ENCODE data around the gene ECSIT. TPM values are rescaled to one million over a fixed set of nuclear protein-coding genes. Genes with fewer than 3 reads are reported as not detected.

The ECSIT gene
- total RNA-seq, 3 donors from 2014 or later, result 57.9 to 69.6 (median 59.1) TPM

DNA sequence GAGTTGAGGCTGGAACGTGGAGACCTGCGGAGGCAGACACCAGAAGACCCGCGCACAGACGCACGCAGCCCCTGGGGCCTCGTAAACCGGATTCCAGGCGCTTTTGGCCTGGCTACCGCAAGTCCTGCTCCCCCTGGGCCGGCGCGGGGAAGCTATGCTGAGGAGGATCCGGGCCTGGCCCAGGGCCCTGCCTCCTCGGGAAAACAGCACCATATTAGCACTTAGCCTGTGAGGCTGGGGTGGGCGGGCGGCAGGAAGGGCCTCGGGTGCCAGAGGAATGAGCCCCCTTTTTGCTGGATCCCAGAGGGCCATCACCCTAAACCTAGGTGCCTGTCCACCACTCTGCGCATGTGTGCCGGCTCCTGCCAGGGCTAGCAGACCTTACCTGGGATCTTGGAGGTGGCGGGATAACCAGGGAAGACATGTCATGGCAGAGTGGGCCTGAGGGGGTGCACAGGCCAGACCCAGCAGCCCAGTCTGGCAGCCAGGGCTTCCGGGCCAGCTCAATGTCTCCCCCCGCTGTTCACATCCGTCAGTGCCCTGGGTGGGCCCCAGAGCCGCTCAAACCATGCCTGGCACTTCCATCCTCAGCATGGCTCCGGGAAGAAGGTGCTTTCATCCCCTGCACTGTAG lies 22.8 kb upstream of the ECSIT start:
- intact Hi-C loops (cut with DNase I, micrococcal nuclease), result no loop called here
- Histone ChIP-seq H3K9me3 (no peaks in the 10 kb centered on the region), H3K4me1 (ENCODE audit: low read depth) (no peaks in the 10 kb centered on the region), H3K4me3 (no peak overlapping the region), H3K36me3 (ENCODE audit: low read depth) (peaks cover 5% of the 10 kb centered on the region)
- DNase-seq (peak in 1 of 3 donors; percentile 56), ATAC-seq (peak; percentile 43)
- TF ChIP-seq, protein P1, sequence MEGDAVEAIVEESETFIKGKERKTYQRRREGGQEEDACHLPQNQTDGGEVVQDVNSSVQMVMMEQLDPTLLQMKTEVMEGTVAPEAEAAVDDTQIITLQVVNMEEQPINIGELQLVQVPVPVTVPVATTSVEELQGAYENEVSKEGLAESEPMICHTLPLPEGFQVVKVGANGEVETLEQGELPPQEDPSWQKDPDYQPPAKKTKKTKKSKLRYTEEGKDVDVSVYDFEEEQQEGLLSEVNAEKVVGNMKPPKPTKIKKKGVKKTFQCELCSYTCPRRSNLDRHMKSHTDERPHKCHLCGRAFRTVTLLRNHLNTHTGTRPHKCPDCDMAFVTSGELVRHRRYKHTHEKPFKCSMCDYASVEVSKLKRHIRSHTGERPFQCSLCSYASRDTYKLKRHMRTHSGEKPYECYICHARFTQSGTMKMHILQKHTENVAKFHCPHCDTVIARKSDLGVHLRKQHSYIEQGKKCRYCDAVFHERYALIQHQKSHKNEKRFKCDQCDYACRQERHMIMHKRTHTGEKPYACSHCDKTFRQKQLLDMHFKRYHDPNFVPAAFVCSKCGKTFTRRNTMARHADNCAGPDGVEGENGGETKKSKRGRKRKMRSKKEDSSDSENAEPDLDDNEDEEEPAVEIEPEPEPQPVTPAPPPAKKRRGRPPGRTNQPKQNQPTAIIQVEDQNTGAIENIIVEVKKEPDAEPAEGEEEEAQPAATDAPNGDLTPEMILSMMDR (IDR thresholded peaks at IDR 0.05), result no peak

DNA sequence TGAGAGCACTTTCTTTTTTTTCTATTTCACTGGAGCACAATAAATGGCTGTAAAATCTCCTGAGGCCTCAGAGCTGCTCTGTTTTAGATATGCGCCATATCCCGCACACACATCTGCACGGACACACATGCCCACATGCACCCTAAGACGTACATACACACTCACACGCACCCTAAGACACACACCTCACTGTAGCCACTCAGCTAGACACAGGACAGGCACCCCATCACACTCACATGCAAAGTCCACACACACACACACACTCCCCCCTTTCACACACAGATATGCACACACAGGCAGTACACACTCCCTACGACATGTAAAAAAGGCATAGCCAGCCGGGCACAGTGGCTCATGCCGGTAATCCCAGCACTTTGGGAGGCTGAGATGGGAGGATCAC lies 21.3 kb upstream of the ECSIT start:
- H3K4me3 ChIP-seq, result no peak overlapping the region
- intact Hi-C loops (cut with DNase I, micrococcal nuclease), result no loop called here
- no peak for DNase-seq
- ATAC-seq, result no peak
- H3K9me3 ChIP-seq, result no peaks in the 10 kb centered on the region
- TF ChIP-seq, protein P1 (IDR thresholded peaks at IDR 0.05), result no peak
- H3K4me1 ChIP-seq (ENCODE audit: low read depth), result no peaks in the 10 kb centered on the region
- peaks cover 5% of the 10 kb centered on the region for H3K36me3 ChIP-seq (ENCODE audit: low read depth)

- TF ChIP-seq, protein P1 (IDR thresholded peaks at IDR 0.05), result no peak
- ATAC-seq (no peak), DNase-seq (peak in 1 of 3 donors; percentile 48)
- intact Hi-C loops (cut with DNase I, micrococcal nuclease), result no loop called here
- Histone ChIP-seq H3K9me3 (no peaks in the 10 kb centered on the region), H3K36me3 (ENCODE audit: low read depth) (peaks cover 5% of the 10 kb centered on the region), H3K4me3 (no peak overlapping the region), H3K4me1 (ENCODE audit: low read depth) (no peaks in the 10 kb centered on the region)
These were observed 20.5 kb upstream of the ECSIT start for GRCh38 chr19:11549386-11549953.

DNA sequence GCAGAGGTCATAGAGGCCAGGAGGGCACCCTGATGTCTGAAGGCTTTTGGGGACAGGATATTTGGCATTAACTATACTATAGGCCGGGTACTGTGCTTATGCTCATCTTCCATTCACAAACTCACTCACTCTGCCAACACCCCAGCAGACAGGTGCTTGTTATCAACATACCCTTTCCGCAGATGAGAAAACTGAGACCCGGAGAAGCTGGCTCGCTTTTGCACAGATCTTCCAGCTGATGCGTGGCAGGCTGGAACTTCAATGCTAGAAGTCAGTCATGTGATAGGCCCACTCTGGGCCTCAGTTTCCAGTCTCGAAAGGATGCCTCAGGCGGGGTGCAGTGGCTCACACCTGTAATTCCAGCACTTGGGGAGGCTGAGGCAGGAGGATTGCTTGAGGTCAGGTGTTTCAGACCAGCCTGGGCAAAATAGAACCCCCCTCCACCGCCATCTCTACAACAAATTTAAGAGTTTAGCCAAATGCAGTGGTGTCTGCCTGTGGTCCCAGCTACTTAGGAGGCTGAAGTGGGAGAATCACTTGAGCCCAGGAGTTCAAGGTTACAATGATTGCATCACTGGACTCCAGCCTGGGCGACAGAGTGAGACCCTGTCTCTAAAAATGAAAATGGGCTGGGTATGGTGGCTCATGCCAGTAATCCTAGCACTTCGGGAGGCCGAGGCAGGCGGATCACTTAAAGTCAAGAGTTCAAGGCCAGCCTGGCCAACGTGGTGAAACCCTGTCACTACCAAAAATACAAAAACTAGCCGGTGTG lies 19.2 kb upstream of the ECSIT start:
- TF ChIP-seq, protein P1 (IDR thresholded peaks at IDR 0.05), result no peak
- intact Hi-C loops (cut with DNase I, micrococcal nuclease), result no loop called here
- no peak for ATAC-seq
- Histone ChIP-seq H3K9me3 (no peaks in the 10 kb centered on the region), H3K4me3 (no peak overlapping the region), H3K36me3 (ENCODE audit: low read depth) (no peaks in the 10 kb centered on the region), H3K4me1 (ENCODE audit: low read depth) (no peaks in the 10 kb centered on the region)
- DNase-seq, result no peak

DNA sequence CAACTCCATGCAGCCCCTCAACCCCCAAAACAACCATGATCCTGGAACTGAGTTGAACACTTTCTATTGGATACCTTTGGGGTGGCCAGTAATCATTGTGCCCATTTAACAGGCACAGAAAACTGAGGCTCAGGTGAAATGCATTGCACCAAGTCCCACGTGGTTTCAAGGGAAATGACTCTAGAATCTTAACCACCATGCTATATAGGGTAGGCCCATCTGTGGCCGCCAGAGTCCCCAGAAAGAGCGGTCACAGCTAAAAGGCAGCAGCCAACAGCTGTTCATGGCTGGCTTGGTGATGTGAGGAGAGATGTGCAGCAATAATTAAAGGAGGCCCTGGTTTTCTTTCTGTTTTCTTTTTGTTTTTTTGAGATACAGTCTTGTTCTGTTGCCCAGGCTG lies 12.3 kb upstream of the ECSIT start:
- no peak for ATAC-seq
- Histone ChIP-seq H3K9me3 (no peaks in the 10 kb centered on the region), H3K36me3 (ENCODE audit: low read depth) (no peaks in the 10 kb centered on the region), H3K4me1 (ENCODE audit: low read depth) (peaks cover 2% of the 10 kb centered on the region), H3K4me3 (no peak overlapping the region)
- intact Hi-C loops (cut with DNase I, micrococcal nuclease), result no loop called here
- TF ChIP-seq, protein P1 (IDR thresholded peaks at IDR 0.05), result no peak
- no peak for DNase-seq
